Stomach (tissue), 9 donors: ENCODE data around the gene ALDH1A2. TPM values are rescaled to one million over a fixed set of nuclear protein-coding genes. Genes with fewer than 3 reads are reported as not detected.

Experiments
- DNase-seq, 2 donors: peaks; one replicate each; pipeline versions ENCODE4 v3.0.0 to v3.0.0-alpha.2; 2013 to 2019
- H3K27ac ChIP-seq, 5 donors: fragments of 200-600 bp in 4 of 5; sonication (generic) in 4 of 5; one replicate each; pipeline ENCODE4 v1.5.1; 2013 to 2019; ENCODE audit warnings: mild to moderate bottlenecking in 1 of 5, moderate library complexity in 1 of 5
- H3K27me3 ChIP-seq, 3 donors: fragments of 200-600 bp; sonication (generic); one replicate each; pipeline ENCODE4 v1.5.1; 2017 to 2019; ENCODE audit warnings: mixed run types in 1 of 3
- H3K36me3 ChIP-seq, 4 donors: fragments of 200-600 bp; sonication (generic); 1 replicate in 3 of 4; 2 replicates in 1 of 4; pipeline ENCODE4 v1.5.1; 2016 to 2019
- H3K4me1 ChIP-seq, 4 donors: fragments of 200-600 bp; sonication (generic); one replicate each; pipeline ENCODE4 v1.5.1; 2016 to 2019
- H3K4me3 ChIP-seq, 4 donors: fragments of 200-600 bp; sonication (generic) in 3 of 4; one replicate each; pipeline ENCODE4 v1.5.1; 2016 to 2019; ENCODE audit warnings: mild to moderate bottlenecking in 1 of 4
- H3K9me3 ChIP-seq, 4 donors: fragments of 200-600 bp; sonication (generic); one replicate each; pipeline ENCODE4 v1.5.1; 2016 to 2019
- CTCF ChIP-seq, 7 experiments: fragments of 450-650 bp in 4 of 7; fragments of 200-600 bp in 3 of 7; sonication (generic) in 3 of 7; IDR thresholded peaks; one replicate each; pipeline ENCODE4 v1.5.1; 2016 to 2019; ENCODE audit warnings: antibody characterized with exemption in 7 of 7, control low read depth in 2 of 7, mild to moderate bottlenecking in 1 of 7
- EP300 ChIP-seq: sonication (generic); formaldehyde crosslinking; IDR thresholded peaks from one replicate; pipeline ENCODE4 v1.6.1; 2017; ENCODE audit warnings: antibody characterized with exemption
- POLR2A ChIP-seq, 4 donors: fragments of 450-650 bp; IDR thresholded peaks; one replicate each; pipeline ENCODE4 v1.6.1; 2016; ENCODE audit warnings: antibody characterized with exemption in 4 of 4, control low read depth in 2 of 4, mild to moderate bottlenecking in 1 of 4, moderate library complexity in 1 of 4
- POLR2AphosphoS5 ChIP-seq, 3 donors: sonication (generic); formaldehyde crosslinking; IDR thresholded peaks; one replicate each; pipeline ENCODE4 v1.6.1; 2016; ENCODE audit warnings: antibody characterized with exemption in 3 of 3
- WGBS, 5 donors: extraction: QIAGEN DNeasy Blood & Tissue Kit in 3 of 5; methylation state at CpG; one replicate each; pipeline versions ENCODE4 v1.1.5 to v1.1.7; 2013 to 2018; 5-methylcytosine and 5-hydroxymethylcytosine counted together
- intact Hi-C: fragments of 100-400 bp; cut with DNase I; formaldehyde crosslinking; loops from one replicate; pipeline ENCODE4 v1.15.1; 2023; ENCODE audit warnings: low total_unique reads
- polyA plus RNA-seq, 3 donors: library from polyadenylated mRNA; stranded (reverse); fragments of 200-250 nt; gene quantifications; one replicate each; pipeline ENCODE4 v1.2.3, GENCODE V29; 2013
- total RNA-seq, 5 donors: library from RNA; depleted of rRNA; stranded (reverse); fragments of >200 nt; gene quantifications; one replicate each; pipeline versions ENCODE4 v1.1.0 to v1.2.3, GENCODE V29; 2014 to 2016
- donor health status: healthy with polysubstance abuse.
- donor health status: Bipolar disorder and iron deficiency.
- donor health status: healthy.

Gene ALDH1A2
- total and polyA plus RNA-seq, 8 donors = 0.15 to 4.4 (median 1.1) TPM; not detected in 2

GRCh38 chr15:57943171-57943570 lies 122.3 kb downstream of the ALDH1A2 start:
- peaks cover 0 to 7% (median 0%) of the 10 kb centered on the region in 3 donors for H3K27me3 ChIP-seq
- no peak overlapping the region for H3K4me3 ChIP-seq
- H3K36me3 ChIP-seq = no peaks in the 10 kb centered on the region
- no peaks in the 10 kb centered on the region for H3K9me3 ChIP-seq
- no peaks in the 10 kb centered on the region for H3K4me1 ChIP-seq
- no peak for TF ChIP-seq EP300
- no peak for DNase-seq
- intact Hi-C loops = no loop called here
- no peak overlapping the region for H3K27ac ChIP-seq
- 85 to 96% (median 91%) methylated on average over 5 of the region's 5 CpGs for WGBS, 5 donors

GRCh38 chr15:57941816-57942215 lies 123.7 kb downstream of the ALDH1A2 start:
- 80 to 96% (median 94%) methylated on average over 1 of the region's 1 CpG for WGBS, 5 donors
- H3K27me3 ChIP-seq = peaks cover 0 to 7% (median 0%) of the 10 kb centered on the region in 3 donors
- no peaks in the 10 kb centered on the region for H3K9me3 ChIP-seq
- H3K36me3 ChIP-seq = no peaks in the 10 kb centered on the region
- H3K4me1 ChIP-seq = no peaks in the 10 kb centered on the region
- DNase-seq = no peak
- H3K4me3 ChIP-seq = no peak overlapping the region
- TF ChIP-seq CTCF (IDR thresholded peaks at IDR 0.05) (no peak), POLR2AphosphoS5 (IDR thresholded peaks at IDR 0.05) (no peak), EP300 (no peak), POLR2A (IDR thresholded peaks at IDR 0.05) (no peak)
- no peak overlapping the region for H3K27ac ChIP-seq
- intact Hi-C loops = no loop called here

- Histone ChIP-seq H3K27ac (no peak overlapping the region), H3K36me3 (no peaks in the 10 kb centered on the region), H3K4me1 (no peaks in the 10 kb centered on the region), H3K9me3 (no peaks in the 10 kb centered on the region), H3K27me3 (no peaks in the 10 kb centered on the region), H3K4me3 (no peak overlapping the region)
- 63 to 79% (median 72%) methylated on average over 2 of the region's 2 CpGs for WGBS, 5 donors
- DNase-seq = no peak
- intact Hi-C loops = no loop called here
- TF ChIP-seq POLR2AphosphoS5 (IDR thresholded peaks at IDR 0.05) = no peak
- no peak for TF ChIP-seq POLR2A (IDR thresholded peaks at IDR 0.05)
- no peak for TF ChIP-seq EP300
These were observed 133.2 kb downstream of the ALDH1A2 start for GRCh38 chr15:57932348-57932747.

GRCh38 chr15:57931570-57931969 lies 133.9 kb downstream of the ALDH1A2 start:
- Histone ChIP-seq H3K4me3 (no peak overlapping the region), H3K27ac (no peak overlapping the region), H3K4me1 (no peaks in the 10 kb centered on the region), H3K27me3 (no peaks in the 10 kb centered on the region), H3K9me3 (no peaks in the 10 kb centered on the region), H3K36me3 (no peaks in the 10 kb centered on the region)
- intact Hi-C loops = no loop called here
- 45 to 63% (median 57%) methylated on average over 1 of the region's 1 CpG for WGBS, 5 donors
- TF ChIP-seq POLR2A (IDR thresholded peaks at IDR 0.05) = no peak
- no peak for TF ChIP-seq EP300
- no peak for TF ChIP-seq POLR2AphosphoS5 (IDR thresholded peaks at IDR 0.05)
- no peak for TF ChIP-seq CTCF (IDR thresholded peaks at IDR 0.05)
- no peak for DNase-seq

- no peak overlapping the region for H3K27ac ChIP-seq
- no peak for TF ChIP-seq POLR2A (IDR thresholded peaks at IDR 0.05)
- TF ChIP-seq CTCF (IDR thresholded peaks at IDR 0.05) = no peak
- no peak for TF ChIP-seq EP300
- no peak for TF ChIP-seq POLR2AphosphoS5 (IDR thresholded peaks at IDR 0.05)
- no peaks in the 10 kb centered on the region for H3K27me3 ChIP-seq
- H3K4me1 ChIP-seq = peaks cover 11 to 25% (median 21%) of the 10 kb centered on the region in 4 donors
- H3K4me3 ChIP-seq = no peak overlapping the region
- intact Hi-C loops = no loop called here
- H3K36me3 ChIP-seq = no peaks in the 10 kb centered on the region
- DNase-seq = no peak
- 92 to 96% (median 95%) methylated on average over 6 of the region's 6 CpGs for WGBS, 5 donors
- H3K9me3 ChIP-seq = no peaks in the 10 kb centered on the region
These were observed 138.3 kb downstream of the ALDH1A2 start for GRCh38 chr15:57927091-57927631.
